NCI-H510A treated with DMSO at 0.1 percent for 48 hours (cell line): ENCODE measurements around the gene RAB33B.
"Not testable (repeated sequence)": the region's sequence is repeated elsewhere in the genome, so short reads cannot be mapped to it uniquely, and the experiment has no call there.

Source experiments
- DNase-seq: peaks from one replicate; lab custom pipeline; 2025; lab: John Stamatoyannopoulos, UW

The RAB33B gene

DNA sequence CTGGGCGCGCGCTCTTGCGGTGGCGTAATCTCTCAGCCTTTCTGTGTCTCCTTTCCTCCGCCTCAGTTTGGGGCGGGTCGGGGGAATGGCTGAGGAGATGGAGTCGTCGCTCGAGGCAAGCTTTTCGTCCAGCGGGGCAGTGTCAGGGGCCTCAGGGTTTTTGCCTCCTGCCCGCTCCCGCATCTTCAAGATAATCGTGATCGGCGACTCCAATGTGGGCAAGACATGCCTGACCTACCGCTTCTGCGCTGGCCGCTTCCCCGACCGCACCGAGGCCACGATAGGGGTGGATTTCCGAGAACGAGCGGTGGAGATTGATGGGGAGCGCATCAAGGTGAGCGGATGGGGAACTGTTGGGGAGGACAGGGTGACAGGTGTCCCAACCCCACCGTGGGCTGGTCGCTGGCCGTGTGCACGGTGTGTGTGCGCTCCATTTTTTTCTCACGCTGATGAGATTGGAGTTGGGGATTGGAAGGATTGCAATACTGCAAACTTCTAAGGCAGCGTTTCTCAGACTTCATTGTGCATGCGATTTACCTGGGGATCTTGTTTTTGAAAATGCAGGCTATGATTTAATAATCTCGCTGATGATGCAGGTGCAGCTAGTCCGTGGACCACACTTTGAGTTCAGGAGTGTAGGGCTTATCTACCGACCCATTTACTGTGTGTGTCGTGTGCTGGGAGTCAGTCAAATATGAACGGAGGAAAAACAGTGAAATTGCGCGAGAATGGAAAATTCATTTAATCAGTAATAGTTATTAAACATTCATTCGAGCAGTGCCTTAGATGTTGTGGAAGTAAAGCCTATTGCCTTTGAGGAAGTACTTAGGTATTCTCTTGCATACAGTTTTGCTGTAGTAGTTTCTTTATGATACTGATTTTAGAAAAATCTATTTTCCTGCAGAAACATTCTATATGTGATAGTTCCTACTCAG, at the start of gene RAB33B:
TSS of gene RAB33B (plus strand) at position 11 of the 935 bp plus-strand sequence. CDS start at position 86, 75 bp downstream.
- DNase-seq, result no peak

DNA sequence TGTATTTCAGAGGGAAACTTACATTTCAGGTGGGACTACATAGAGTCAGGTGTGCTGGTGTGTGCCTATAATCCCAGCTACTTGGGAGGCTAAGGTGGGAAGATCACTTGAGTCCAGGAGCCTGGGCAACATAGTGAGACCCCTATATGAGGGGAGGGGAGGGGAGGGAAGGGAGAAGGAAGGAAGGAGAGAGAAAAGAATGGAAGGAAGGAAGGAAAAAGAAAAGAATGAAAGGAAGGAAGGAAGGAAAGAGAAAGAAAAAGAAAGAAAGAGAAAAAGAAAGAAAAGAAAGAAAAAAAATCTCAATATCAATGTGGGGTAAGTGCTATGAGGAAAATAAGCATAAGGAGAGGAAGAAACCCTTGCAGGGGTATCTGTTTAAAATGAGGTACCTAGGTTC, 43.6 kb upstream of the RAB33B start:
- DNase-seq, result no peak

DNA sequence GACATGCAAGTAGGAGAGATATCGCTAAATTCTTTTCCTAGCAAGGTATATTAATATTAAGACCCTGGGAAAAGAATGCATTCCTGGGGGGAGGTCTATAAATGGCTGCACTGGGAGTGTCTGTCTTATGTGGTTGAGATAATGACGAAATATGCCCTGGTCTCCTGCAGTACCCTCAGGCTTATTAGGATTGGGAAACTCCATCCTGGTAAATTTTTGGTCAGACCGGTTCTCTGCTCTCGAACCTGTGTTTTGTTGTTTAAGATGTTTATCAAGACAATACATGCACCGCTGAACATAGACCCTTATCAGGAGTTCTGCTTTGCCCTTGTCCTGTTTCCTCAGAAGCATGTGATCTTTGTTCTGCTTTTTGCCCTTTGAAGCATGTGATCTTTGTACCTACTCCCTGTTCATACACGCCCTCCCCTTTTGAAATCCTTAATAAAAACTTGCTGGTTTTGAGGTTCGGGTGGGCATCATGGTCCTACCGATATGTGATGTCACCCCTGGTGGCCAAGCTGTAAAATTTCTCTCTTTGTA, 39.2 kb upstream of the RAB33B start:
- DNase-seq, result not testable (repeated sequence)

DNA sequence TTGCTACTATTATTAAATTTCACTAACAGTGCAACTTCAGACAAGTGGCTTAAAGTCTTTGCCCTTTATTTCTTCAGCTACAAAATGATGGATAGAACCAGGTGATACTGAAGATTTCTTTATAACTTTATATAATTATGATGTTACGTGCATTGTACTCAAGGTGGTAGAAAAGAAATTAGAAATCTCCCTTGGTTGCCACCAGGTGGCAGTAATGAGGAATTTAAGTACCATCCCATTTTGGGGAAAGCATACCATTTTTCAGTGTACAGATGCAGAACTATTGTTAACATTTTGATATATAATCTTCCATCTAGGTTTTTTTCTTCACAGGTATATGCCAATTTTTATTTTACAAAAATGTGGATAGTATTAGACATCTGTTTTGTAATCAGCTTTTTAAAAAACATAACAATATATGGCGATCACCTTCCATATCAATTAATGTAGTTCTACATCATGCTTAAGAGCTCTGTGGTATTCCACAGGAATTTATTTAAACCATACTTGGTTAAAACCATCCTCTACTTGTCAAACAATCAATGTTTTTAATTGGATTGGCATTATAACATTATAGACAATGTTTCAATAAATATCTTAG, 37.7 kb upstream of the RAB33B start:
- peak; percentile 61 for DNase-seq

DNA sequence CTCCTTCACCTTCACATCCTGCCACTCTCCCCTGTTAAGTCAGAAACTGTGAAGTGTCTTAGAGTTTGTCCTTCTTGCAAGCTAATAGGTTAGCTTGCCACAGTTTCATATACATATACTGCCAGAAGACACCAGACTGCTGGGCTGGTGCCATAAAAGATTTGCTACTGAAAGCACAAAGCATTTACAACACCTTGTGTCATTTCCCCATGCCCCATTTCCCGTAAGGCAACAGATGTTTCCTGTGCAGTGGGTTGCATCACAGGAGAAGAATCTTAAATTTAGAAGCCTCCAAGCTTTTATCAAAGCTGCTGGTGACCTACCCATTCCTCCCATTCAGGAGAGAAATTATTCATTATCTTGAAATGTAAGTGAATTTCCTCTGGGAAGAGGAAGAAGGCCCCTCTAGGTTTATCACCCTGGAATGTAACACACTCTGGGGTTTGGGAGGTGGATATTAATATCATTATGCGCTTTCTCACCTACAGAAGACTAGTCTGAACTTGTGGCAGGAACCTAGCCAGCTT, 34.5 kb upstream of the RAB33B start:
- no peak for DNase-seq

DNA sequence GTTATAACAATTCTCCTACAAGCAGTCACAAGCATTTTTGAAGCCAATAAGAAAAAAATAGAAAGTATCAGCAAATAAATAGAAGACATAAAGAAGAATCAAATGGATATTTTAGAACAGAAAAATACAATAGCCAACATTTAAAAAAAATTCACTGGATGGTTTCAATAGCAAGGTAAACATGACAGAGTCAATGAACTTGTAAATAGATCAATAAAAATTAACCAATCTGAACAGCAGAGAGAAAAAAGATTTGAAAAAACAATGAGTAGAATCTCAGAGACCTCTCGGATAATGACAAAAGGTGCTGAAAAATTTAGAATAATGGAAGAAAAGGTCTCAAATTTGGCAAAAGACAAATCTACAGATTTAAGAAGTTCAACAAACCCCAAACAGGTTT, 33.3 kb upstream of the RAB33B start:
- no peak for DNase-seq

DNA sequence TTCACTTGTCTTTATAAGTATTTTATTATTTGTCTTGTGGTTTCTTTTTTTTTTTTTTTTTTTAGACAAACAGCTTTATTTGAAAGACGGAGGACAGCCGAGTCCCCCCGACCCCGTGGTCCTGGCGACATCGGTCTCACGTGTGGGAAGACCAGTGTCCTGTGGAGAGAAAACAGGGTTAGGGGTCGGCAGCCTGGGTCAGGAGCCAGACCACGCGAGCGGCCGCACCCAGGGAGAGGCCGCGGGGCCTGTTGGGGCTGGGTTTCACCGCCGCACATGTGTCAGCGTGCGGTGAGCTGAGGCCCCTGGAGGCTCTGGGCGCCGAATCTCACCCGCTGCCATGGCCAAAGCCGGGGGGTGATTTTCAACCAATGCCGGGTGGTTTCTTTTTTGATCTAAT, 17.8 kb upstream of the RAB33B start:
- no peak for DNase-seq

DNA sequence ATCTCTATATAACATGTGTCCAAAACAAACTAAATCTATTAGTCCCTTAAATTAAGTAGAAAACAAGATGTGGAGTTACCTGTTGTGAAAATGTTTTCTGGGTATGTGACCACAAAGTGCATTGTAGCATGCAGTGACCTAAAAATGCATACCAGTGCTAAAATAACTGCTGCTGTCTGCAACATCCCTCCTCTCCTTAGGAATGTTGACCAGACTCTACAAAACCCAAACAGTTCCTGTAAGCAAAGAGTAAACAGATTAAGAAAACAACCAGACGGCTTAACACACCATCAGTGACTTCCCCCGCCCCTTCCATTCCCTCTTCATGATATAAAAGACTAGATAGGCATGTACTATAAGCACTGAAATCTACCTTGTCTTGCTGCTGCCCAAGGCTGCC, 15.8 kb upstream of the RAB33B start:
- DNase-seq, result no peak

DNA sequence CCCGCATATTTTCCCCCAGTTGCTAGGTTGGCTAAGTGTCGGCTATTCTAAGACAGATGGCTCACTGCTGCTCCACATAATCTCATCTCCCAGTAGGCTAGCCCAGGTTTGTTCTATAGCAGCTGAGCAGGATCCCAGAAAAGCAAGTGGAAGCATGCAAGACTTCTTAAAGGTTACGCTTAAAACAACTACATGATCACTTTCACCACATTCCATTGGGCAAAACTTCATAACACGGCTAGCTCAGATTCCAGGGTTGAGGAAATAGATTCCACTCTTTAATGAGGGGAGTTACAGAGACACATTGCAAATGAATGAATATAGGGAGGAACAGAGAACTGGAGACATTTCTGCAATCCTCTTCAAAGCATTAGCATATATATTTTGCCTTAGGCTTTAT, 12.9 kb upstream of the RAB33B start:
- no peak for DNase-seq

DNA sequence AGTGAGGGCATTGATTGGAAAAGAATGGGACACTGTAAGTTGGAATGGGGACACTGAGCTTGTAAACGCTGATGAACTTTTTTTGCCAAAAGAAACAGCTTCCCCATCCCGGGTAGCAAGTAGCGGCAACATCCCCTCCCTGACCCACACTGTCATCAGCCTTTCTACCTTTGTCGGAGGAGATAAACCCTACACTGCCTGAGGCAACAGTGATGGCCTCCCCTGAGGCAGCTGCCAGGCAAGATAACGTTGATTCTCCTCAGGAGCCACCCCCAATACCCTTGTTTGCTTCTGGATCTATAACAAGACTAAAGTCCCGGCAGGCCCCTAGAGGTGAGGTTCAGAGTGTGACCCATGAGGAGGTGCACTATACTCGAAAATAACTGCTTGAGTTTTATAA, 10.3 kb upstream of the RAB33B start:
- no peak for DNase-seq

DNA sequence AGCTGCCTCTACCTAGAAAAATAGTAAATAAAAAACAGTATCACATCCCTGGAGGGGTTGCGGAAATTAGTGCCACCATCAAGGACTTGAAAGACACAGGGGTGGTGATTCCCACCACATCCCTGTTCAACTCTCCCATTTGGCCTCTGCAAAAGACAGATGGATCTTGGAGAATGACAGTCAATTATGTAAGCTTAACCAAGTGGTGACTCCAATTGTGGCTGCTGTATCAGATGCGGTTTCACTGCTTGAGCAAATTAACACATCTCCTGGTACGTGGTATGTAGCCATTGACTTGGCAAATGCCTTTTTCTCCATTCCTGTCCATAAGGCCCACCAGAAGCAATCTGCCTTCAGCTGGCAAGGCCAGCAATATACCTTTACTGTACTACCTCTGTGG, 9.0 kb upstream of the RAB33B start:
- not testable (repeated sequence) for DNase-seq

DNA sequence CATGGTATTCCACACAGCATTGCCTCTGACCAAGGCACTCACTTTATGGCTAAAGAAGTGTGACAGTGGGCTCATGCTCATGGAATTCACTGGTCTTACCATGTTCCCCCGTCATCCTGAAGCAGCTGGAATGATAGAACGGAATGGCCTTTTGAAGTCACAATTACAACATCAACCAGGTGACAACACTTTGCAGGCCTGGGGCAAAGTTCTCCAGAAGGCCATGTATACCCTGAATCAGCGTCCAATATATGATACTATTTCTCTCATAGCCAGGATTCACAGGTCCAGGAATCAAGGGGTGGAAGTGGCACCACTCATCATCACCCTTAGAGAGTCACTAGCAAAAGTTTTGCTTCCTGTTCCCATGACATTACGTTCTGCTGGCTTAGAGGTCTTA, 6.8 kb upstream of the RAB33B start:
- not testable (repeated sequence) for DNase-seq

DNA sequence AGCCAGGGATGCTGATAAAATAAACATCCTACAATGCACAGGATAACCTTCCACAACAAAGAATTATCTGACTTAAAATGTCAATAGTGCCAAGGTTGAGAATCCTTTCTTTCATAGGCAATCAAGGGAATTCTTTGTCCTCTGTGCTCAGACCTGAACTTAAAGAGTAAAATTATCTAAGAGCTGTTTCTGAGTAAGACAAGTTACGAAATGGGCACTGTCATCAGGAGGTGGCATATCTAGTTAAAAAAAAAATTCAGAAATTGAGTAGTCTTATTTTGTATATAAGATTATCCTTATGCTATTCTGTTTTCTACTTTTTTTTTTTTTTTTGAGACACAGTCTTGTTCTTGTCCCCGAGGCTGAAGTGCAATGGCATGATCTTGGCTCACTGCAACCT, 3.3 kb upstream of the RAB33B start:
- DNase-seq, result no peak

DNA sequence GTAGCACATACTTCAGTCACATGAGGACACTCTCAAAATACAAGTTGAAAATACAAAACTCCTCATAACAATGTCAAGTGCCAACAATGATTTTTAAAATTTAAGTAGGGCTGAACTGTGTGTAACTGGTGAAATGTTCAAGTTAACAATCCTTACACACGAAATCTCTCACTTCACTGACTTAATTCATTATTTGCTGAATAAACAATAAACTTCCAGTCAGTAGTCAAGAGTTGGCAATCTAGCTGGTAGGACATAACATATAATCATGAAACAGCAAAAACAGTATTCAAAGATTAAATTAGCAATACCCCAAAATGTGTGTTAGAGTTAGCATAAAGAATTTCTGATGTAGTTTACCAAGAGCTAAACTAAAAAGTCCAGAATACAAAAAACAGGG, 1.9 kb upstream of the RAB33B start:
- no peak for DNase-seq

DNA sequence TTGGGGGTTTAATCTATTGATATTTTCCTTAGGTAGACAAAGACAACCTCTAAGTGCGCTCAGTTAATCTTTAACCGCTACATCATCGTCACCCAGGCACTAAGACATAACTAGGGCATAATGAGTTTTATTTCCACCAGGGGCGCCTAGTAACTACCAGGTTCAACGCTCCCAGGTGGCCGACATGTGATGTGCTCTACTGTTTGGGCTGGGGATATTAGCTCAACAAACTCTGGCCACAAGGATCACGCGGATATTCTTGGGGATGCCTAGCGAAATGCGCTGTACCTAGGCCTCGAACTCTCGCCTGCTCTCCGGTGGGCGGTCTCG, 915 bp upstream of the RAB33B start:
- peak; percentile 46 for DNase-seq

DNA sequence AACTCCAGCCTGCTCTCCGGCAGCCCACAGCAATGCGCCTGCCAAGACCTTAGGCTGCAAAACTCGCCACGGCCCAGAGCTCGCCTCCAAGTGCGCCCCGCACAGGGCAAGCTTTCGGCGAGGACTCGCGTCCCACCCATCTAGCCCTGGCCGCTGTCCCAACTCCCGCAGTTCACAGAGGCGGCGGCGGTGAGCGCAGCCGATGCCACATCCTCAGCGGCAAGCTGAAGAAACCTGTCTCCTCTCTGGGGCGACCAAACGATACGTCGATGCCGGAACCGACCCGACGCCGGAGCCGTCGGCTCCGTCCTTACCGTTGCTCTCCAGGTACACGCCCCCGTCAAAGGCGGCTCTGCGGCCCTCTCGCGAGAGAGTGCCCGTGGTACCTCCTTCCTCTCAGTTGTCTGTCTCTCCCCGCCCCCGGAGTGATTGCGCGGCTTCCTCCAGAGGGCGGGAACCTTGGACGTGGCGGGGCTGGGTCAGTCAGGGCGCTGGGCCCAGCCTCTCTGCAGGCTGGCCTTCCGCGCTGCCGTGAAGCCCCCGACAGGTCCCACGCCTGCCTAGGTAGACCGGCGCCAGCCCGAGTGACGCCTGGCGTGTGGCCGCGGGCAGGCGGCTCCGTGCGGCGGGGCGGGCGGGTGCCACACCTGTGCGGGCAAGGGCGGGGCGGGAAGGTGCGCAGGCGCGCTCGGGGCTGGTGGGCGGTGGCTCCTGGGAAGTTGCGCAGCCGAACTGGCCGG, 380 bp upstream of the RAB33B start:
- DNase-seq, result peak; percentile 85

DNA sequence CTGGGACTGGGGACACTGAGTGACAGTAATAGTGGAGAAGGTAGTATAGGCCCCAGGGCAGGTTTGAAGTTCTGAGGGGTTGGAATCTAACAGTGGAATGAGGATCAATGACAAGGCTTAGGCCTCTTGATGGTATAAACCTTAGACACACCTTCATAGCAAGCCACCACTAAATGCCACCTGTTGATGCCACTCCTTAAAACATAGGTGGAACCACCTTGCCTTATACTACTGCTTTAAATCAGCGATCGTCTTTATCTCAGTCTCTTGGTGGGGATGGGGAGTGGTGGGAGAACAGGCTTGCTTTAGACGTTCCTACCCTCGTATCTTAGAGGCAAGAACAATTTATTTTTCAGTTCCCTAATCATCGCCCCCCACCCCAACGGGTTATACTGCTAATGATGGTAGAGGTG, 1.2 kb downstream of the RAB33B start:
- no peak for DNase-seq

DNA sequence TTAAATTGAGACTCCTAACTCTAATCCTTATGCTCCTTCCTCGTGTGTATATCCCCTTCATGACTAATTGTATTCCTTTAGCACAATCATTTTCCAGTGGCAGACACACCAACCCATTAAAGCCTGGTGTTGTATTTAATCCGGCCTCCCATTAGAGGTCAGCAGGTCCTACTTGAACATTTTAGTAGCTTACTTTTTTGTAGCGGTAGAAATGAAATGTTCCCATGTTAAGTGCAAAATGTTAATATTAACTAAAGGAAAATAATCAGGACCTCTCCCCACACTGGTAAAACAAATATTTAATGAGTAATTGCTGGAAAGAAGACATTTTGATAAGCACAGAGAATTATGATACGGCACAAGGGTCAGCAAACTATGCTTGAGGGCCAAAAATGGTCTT, 3.4 kb downstream of the RAB33B start:
- no peak for DNase-seq

DNA sequence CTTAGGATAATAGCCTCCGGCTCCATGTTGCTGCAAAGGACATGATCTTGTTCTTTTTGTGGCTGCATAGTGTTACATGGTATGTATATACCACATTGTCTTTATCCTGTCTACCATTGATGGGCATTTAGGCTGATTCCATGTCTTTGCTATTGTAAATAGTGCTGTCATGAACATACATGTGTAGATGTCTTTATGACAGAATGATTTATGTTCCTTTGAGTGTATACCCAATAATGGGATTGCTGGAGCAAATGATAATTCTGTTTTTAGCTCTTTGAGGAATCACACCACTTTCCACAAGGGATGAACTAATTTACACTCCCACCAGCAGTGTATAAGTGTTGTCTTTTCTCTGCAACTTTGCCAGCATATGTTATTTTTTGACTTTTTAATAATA, 4.6 kb downstream of the RAB33B start:
- DNase-seq, result no peak

DNA sequence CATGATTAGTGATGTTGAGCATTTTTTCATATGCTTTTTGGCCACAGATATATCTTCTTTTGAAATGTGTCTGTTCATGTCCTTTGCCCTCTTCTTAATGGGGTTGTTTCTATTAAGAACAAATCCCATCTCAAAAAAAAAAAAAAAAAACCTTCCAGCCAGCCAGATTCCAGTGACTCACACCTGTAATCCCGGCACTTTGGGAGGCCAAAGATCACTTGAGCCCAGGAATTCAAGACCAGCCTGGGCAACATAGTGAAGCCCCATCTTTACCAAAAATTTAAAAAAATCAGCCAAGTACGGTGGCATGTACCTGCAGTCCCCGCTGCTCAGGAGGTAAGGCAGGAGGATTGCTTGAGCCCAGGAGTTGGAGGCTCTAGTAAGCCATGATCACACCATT, 5.1 kb downstream of the RAB33B start:
- no peak for DNase-seq

DNA sequence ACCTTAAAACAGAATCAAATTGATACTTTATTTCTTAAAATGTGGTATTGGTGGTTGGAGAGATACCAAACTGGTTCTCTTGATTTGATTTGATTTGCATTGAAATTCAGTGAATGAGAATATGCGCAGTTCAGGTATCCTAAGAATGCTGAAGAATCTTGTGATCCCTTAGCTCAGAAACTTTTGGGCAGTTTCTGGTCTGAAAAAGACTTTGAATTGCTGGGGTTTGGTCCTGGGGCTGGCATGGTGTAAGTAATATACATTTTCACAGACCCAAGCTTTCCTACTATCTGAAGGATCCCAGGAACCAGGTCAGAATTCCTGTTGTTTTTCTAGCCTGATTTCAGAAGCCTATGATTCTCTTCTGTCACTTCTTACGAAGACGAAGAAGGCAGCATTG, 6.6 kb downstream of the RAB33B start:
- DNase-seq, result no peak

DNA sequence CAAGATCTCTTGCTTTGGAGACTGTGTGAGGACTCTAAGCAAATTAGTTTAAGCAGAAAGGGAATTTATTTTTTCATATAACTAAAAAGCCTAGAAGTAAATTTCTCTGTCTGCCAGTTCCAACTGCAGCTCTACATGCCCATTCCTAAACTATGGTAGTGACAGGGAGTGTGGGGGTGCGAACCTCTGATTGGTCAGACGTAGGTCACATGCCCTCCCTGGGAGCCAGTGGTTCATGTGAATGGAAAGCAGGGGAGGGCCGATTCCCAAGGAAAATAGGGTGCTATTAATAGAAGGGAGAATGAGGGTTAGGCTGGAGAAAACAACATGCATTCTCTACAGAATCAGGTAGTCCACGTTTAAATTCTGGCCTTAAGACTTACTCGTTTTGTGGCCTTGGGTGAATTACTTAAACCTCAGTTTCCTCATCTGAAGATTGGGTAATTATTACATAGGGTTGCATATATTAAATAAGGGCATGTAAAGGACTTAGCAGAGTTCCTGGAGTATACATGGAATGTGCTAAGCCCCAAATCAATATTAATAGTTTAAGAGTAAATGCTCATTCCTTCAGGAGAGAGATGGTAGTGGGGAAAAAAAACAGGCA, 7.2 kb downstream of the RAB33B start:
- DNase-seq, result no peak
